ENCODE results near the gene SND1. TPM values are rescaled to one million over a fixed set of nuclear protein-coding genes. Genes with fewer than 3 reads are reported as not detected.

The SND1 gene
- total RNA-seq, 1 donor from 2014 or later = 85.9 TPM

GRCh38 chr7:127905491-127906330, 253.7 kb downstream of the SND1 start:
- no peak for DNase-seq (ENCODE audit: extremely low spot score in 2 of 2)
- Histone ChIP-seq H3K36me3 (no peaks in the 10 kb centered on the region), H3K27ac (no peak overlapping the region), H3K4me3 (no peak overlapping the region), H3K4me1 (peaks cover 4% of the 10 kb centered on the region), H3K27me3 (no peaks in the 10 kb centered on the region), H3K9me3 (no peaks in the 10 kb centered on the region)
- intact Hi-C loops (cut with DNase I) = no loop called here
- TF ChIP-seq CTCF (IDR thresholded peaks at IDR 0.05) (no peak), POLR2AphosphoS5 (IDR thresholded peaks at IDR 0.05; ENCODE audit: insufficient read depth in 1 of 2, low read depth in 1 of 2) (no peak), POLR2A (IDR thresholded peaks at IDR 0.05) (no peak)

GRCh38 chr7:127907110-127908040, 255.4 kb downstream of the SND1 start:
- TF ChIP-seq POLR2AphosphoS5 (IDR thresholded peaks at IDR 0.05; ENCODE audit: insufficient read depth in 1 of 2, low read depth in 1 of 2) (no peak), CTCF (IDR thresholded peaks at IDR 0.05) (no peak), POLR2A (IDR thresholded peaks at IDR 0.05) (no peak)
- Histone ChIP-seq H3K27me3 (no peaks in the 10 kb centered on the region), H3K27ac (no peak overlapping the region), H3K9me3 (no peaks in the 10 kb centered on the region), H3K36me3 (no peaks in the 10 kb centered on the region), H3K4me1 (no peaks in the 10 kb centered on the region), H3K4me3 (no peak overlapping the region)
- intact Hi-C loops (cut with DNase I) = no loop called here
- no peak for DNase-seq (ENCODE audit: extremely low spot score in 2 of 2)

GRCh38 chr7:127908430-127909258, 256.6 kb downstream of the SND1 start:
- DNase-seq (ENCODE audit: extremely low spot score in 2 of 2) = no peak
- H3K36me3 ChIP-seq = no peaks in the 10 kb centered on the region
- no peak overlapping the region for H3K4me3 ChIP-seq
- no peaks in the 10 kb centered on the region for H3K4me1 ChIP-seq
- H3K27ac ChIP-seq = no peak overlapping the region
- no peaks in the 10 kb centered on the region for H3K27me3 ChIP-seq
- no peaks in the 10 kb centered on the region for H3K9me3 ChIP-seq
- intact Hi-C loops (cut with DNase I) = no loop called here
- TF ChIP-seq POLR2A (IDR thresholded peaks at IDR 0.05) = no peak
- TF ChIP-seq POLR2AphosphoS5 (IDR thresholded peaks at IDR 0.05; ENCODE audit: insufficient read depth in 1 of 2, low read depth in 1 of 2) = no peak
- TF ChIP-seq CTCF (IDR thresholded peaks at IDR 0.05) = no peak

- intact Hi-C loops (cut with DNase I) = no loop called here
- Histone ChIP-seq H3K27ac (no peak overlapping the region), H3K27me3 (no peaks in the 10 kb centered on the region), H3K9me3 (no peaks in the 10 kb centered on the region), H3K36me3 (no peaks in the 10 kb centered on the region), H3K4me1 (no peaks in the 10 kb centered on the region), H3K4me3 (no peak overlapping the region)
- no peak for TF ChIP-seq POLR2A (IDR thresholded peaks at IDR 0.05)
- no peak for DNase-seq (ENCODE audit: extremely low spot score in 2 of 2)
Measured at GRCh38 chr7:127909424-127910152, 257.6 kb downstream of the SND1 start.

Measured in vagina (tissue), 2 donors.